HL-60/S4 (cell line): Measurements from ENCODE around the gene PLIN5.

Source experiments
- in situ Hi-C: fragments of 300-500 bp; cut with MboI; formaldehyde crosslinking; loops from 2 replicates; pipeline ENCODE4 v1.14.3; 2022; ENCODE audit warnings: low sequenced_read_pairs

PLIN5 gene

DNA sequence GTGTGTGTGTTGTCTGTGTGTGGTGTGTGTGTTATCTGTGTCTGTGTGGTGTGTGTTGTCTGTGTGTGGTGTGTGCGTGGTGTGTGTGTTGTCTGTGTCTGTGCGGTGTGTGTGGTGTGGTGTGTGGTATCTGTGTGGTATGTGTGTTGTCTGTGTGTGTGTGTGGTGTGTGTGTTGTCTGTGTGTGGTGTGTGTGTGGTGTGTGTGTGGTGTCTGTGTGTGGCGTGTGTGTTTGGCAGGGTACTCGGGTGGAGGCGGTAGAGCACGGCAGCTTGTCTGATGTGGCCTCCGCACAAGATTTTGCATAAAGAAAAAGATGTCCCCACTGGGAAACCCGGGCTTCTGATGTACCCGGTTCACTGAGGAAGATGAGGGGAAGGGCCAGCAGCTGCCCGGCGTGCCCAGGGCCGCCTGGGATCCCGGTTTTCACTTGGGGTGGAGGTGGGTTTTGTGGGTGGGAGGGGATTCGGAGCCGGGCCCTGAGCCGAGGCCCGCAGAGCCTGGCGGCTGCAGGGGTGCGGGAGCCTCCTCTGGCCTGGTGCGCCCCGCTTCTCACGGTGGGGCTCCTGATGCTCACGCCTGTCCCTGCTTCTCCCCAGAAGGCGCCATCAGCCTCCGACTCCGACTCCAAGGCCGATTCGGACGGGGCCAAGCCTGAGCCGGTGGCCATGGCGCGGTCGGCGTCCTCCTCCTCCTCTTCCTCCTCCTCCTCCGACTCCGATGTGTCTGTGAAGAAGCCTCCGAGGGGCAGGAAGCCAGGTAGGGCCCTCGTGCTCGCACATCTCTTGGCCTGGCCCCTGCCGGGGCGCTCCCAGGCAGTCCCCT lies 41.7 kb downstream of the PLIN5 start:
- in situ Hi-C loops: no loop called here

DNA sequence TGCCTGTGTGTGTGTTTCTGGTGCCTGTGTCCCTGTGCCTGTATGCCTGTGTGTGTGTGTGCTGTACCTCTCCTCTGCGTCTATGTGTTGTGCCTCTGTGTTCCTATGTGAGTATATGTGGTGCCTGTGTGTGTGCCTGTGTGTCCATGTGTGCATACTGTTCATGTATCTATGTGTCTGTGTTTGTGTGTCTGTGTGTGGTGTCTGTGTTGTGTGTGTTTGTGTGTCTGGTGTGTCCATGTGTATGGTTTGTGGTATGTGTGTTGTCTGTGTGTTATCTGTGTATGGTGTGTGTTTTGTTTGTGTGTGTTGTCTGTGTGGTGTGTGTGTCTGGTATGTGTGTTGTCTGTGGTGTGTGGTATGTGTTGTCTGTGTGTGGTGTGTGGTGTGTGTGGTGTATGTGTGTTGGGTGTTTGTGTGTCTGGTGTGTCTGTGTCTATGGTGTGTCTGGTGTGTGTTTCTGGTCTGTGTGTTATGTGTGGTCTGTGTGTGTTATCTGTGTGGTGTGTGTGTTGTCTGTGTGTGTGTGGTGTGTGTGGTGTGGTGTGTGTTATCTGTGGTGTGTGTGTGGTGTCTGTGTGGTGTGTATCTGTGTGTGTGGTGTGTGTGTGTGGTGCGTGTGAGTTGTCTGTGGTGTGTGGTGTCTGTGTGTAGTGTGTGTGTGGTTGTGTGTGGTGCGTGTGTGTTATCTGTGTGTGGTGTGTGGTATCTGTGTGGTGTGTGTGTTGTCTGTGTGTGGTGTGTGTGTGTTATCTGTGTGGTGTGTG lies 42.5 kb downstream of the PLIN5 start:
- in situ Hi-C loops: no loop called here

DNA sequence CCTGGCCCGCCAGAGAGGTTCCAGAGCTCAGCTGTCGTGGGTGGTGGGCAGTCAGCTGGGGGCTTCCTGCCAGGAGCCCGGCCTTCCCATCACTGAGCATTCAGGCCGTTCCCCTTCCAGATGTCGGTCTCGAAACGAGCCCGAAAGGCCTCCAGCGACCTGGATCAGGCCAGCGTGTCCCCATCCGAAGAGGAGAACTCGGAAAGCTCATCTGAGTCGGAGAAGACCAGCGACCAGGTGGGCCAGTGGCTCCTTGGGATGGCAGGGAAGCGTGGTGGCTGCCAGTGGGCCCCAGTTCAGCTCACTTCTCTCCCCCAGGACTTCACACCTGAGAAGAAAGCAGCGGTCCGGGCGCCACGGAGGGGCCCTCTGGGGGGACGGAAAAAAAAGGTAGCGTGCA lies 43.6 kb downstream of the PLIN5 start:
- in situ Hi-C loops: no loop called here

DNA sequence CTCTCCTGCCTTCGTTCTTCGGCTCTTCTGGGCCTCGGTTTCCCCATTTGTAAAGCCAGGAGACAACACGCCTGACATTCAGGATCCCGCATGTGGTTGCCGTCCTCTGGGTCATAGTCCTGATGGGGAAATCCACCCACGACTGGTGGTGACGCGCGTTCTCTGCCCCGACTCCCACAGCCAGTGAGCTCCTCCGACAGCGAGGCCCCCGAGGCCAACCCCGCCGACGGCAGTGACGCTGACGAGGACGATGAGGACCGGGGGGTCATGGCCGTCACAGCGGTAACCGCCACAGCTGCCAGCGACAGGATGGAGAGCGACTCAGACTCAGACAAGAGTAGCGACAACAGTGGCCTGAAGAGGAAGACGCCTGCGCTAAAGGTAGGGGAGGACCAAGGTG lies 46.5 kb downstream of the PLIN5 start:
- in situ Hi-C loops: no loop called here

DNA sequence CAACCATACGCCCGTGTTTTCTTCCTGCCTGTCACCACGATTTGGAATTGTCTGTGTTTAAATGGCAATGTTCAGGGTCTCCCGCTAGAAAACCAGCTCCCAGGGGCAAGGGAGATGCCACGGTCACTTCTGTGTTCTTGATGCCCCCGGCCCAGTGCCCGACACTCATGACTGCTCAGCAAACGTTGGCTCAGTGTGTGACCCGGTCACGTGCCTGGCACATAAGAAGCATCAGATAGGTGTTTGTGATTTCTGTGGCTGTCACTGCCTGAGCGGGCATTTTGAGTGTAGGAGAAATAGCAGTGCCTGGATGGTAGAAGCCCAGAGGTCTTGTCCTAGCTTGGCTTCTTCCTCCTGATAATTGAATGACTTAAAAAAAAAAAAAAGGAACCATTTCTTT lies 47.5 kb downstream of the PLIN5 start:
- in situ Hi-C loops: no loop called here

DNA sequence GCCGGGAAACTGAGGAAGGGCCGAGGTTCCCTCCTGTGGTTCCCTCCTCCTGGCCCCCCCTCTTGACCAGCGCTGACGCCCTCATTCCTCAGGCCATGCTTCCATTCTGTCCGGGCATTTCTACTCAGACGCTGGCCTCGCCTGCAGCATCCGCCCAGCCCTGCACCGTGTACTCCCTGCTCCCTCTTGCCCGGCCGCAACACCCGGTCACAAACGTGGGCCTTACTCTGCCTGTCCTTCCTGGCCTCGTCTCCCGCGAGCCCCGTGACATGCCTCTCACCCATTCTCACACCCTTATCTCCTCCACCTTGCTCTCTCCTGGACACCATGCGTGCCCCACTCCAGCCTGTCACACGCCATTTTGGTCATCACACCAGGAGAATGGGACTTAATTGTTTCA lies 51.6 kb downstream of the PLIN5 start:
- in situ Hi-C loops: no loop called here

DNA sequence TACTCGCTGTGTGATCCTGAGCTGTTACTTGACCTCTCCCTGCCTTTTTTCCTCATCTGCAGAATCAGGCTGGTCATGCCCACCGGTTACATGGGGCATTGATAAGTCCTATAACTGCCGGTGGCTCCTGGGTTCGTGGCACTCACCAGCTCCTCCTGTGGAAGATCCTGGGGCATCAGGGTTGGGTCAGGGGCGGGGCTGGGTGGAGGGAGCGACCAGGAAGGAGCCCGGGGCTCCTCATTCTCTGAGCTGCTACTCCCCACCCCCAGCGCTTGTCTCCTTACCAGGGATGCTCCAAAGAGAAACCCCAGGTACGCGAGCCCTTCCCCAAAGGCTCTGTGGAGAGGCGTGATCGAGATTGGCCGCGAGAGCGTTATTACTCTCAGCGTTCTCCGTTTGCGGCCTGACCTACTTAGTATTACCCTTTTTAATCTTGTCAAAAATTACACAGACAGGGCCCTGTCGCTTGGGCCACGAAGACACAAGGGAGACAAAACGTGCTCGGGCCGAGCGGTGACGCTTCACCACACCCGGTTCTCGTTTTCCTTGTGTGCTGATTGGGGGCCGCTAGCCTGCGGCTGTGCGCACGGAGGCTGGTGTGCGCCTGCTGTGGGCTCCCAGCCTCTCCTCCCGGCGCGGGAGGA lies 52.2 kb downstream of the PLIN5 start:
- in situ Hi-C loops: no loop called here

DNA sequence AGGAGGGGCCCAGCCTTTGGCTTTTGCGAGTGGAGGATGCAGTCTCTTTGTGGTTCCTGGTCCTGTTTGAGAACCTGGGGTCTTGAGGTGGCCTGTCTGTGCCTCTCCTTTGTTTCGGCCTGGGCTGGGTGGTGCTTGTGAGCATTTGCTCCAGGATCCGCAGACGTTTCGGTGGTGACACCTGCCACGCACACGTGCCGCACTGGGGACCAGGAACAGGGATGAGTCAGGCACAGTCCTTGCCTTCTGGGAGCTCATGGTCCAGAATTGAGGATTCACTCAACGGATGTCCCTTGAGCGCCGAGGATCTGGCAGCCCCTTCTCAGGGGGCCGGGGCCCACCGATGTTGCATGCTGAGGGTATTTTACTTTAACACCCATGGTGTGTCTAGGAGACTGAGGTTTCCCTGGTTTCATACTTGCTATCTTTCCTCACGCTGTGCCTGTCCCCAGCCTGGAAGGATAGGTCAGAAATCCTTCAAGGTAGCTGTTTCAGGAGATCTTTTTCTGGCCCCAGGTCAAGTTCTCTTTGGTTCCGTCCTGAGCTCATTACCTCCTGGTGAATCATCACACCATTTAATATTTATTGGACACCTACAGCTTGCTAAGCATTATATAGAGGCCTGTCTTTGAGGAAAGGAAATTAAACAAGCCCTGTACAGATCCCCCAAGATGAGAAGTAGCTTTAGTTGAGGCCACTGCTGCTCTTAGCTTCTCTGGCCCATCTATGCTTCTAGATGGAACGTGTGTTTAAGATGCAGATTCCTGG lies 57.8 kb downstream of the PLIN5 start:
- in situ Hi-C loops: no loop called here

DNA sequence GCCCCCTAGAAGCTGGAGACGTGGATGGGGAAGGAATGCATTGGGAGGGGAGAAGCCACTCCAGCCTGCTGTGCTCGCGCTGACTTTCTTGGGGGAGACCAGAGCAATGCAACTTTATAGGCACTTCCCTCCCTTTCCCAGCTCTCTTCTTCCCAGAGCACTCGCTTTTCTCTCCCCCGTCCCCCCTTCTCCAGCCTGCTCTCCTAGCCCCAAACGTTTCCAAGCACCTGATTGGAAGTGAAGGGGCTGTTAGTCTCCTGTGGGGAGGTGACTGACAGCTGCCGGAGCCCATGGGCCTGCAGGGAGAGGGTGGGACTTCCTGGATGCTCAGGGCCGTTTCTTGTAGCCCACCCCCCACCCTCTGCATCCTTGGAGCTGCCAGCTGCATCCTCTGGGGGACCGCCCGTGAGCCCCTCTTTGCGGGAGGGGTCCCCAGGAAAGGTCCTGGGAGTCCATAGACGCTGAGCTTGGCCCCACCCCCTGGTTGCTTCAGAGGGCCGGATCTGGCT lies 60.5 kb downstream of the PLIN5 start:
- in situ Hi-C loops: no loop called here

DNA sequence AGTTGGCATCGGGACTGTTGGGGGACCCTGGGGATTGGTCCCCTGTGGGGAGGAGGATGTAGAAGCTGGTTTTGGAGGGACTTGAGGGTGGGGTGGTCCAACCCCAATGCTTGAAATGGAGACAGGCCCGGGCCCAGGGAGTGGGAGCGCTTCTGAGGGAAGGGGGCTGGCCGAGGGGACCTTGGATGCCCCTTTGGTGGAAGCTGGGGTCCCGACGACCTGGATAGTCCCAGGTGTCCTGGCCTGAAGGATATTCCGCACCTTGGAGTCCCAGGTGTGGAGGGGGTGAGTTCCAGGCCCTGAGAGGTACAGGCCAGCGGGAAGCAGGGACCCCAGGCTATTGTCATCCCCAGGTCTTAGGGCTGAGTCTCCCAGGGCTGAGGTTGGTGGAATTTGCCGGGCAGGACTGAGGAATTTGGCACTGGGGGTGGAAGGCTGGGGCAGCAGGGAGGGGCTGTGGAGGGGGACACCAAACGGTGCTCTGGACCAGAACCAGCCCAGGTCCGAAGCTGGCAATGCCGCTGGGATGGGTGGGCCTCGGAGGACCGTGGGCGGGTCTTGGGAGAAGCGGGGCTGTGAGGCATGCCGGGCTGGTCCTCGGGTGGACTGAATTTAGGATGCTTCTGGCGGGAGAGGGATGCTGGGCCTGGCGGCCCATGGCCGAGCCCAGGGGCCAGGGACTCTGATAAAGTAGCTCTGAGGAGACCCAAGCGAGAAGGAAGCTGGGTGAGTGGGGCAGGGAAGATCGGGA lies 61.1 kb downstream of the PLIN5 start:
- in situ Hi-C loops: no loop called here

DNA sequence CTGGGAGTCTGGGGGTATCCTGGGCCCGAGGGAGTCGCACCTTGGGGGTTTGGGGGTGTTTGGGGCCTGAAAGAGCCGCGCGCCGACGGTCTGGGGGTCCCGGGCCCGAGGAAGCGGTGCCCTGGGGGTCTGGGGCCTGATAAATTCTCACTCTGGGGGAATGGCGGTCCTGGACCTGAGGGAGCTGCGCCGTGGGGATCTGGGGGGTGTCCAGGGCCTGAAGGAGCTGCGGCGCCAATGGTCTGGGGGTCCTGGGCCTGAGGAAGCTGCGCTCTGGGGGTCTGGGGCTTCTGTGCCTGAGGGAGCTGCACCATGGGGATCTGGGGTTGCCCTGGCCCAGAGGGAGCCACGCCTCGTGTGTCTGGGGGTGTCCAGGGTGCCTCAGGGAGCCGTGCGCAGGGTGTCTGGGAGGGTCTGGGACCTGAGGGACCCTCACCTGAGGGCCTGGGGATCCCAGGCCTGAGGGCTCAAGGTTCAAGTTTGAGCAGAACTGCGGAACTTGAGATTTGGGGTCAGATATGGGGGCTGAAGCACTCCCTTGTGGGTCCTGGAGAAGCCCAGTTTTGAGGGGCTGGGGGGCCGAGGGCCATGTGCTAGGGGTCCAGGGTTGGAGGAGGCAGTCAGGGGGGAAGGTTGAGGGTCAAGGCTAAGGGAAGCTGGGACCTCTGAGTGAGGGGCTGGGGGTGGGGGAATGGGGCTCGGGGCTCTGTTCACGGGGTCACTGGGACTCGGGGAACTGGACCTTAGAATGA lies 61.8 kb downstream of the PLIN5 start:
- in situ Hi-C loops: no loop called here
